OCI-LY1 (cell line): ENCODE data around the gene SPINT3.

Experiments
- H2AFZ ChIP-seq: fragments of 200-600 bp; sonication (generic), shearing (Covaris generic); 2 replicates; pipeline ENCODE4 v1.6.0; 2014; ENCODE audit warnings: antibody characterized with exemption, mild to moderate bottlenecking, low read length
- H3F3A ChIP-seq: fragments of 200-600 bp; sonication (generic), shearing (Covaris generic); 2 replicates; pipeline ENCODE4 v1.6.0; 2014; ENCODE audit warnings: mild to moderate bottlenecking, antibody characterized with exemption, low read length, moderate library complexity; ENCODE audit not compliant: insufficient read depth
- H3K27ac ChIP-seq: fragments of 200-600 bp; sonication (generic); 2 replicates; pipeline ENCODE4 v1.5.1; 2014; ENCODE audit warnings: low read length, mixed run types, mild to moderate bottlenecking, low read depth; ENCODE audit not compliant: poor library complexity, severe bottlenecking
- H3K27me3 ChIP-seq: fragments of 200-600 bp; sonication (generic); 2 replicates; pipeline ENCODE4 v1.6.0; 2014; ENCODE audit warnings: antibody characterized with exemption, mild to moderate bottlenecking, low read length, moderate library complexity; ENCODE audit not compliant: insufficient read depth
- H3K36me3 ChIP-seq: fragments of 200-600 bp; sonication (generic); 2 replicates; pipeline ENCODE4 v1.6.1; 2014; ENCODE audit warnings: mild to moderate bottlenecking, antibody characterized with exemption, low read length, moderate library complexity, mixed read lengths; ENCODE audit not compliant: insufficient read depth
- H3K4me1 ChIP-seq: fragments of 200-600 bp; sonication (generic); 2 replicates; pipeline ENCODE4 v1.5.1; 2014; ENCODE audit warnings: mild to moderate bottlenecking, low read length, moderate library complexity; ENCODE audit not compliant: insufficient read depth, severe bottlenecking
- H3K4me2 ChIP-seq: fragments of 200-600 bp; sonication (generic), shearing (Covaris generic); 2 replicates; pipeline ENCODE4 v1.6.1; 2014; ENCODE audit warnings: low read length
- H3K4me3 ChIP-seq: fragments of 200-600 bp; sonication (generic); 2 replicates; pipeline ENCODE4 v1.5.1; 2014; ENCODE audit warnings: low read length, low read depth, mild to moderate bottlenecking, mixed read lengths; ENCODE audit not compliant: poor library complexity, severe bottlenecking
- H3K79me2 ChIP-seq: fragments of 200-600 bp; shearing (Covaris generic); 2 replicates; pipeline ENCODE4 v1.6.1; 2016; ENCODE audit warnings: mixed run types, low read length, mixed read lengths; ENCODE audit not compliant: insufficient read depth
- H3K9ac ChIP-seq: fragments of 200-600 bp; sonication (generic), shearing (Covaris generic); 2 replicates; pipeline ENCODE4 v1.6.1; 2014; ENCODE audit warnings: mild to moderate bottlenecking, low read length, mixed read lengths
- H3K9me2 ChIP-seq: fragments of 200-600 bp; sonication (generic), shearing (Covaris generic); 2 replicates; pipeline ENCODE4 v1.6.1; 2014; ENCODE audit warnings: low read depth, mild to moderate bottlenecking, low read length, mixed read lengths
- H3K9me3 ChIP-seq: fragments of 200-600 bp; shearing (Covaris generic); 2 replicates; pipeline ENCODE4 v1.6.1; 2014; ENCODE audit warnings: low read length, mixed read lengths
- H4K20me1 ChIP-seq: fragments of 200-600 bp; sonication (generic), shearing (Covaris generic); 2 replicates; pipeline ENCODE4 v1.6.0; 2016; ENCODE audit warnings: mild to moderate bottlenecking, low read length; ENCODE audit not compliant: insufficient read depth
- EZH2 ChIP-seq: fragments of 200-600 bp; sonication (generic), shearing (Covaris generic); IDR thresholded peaks from 2 replicates; pipeline ENCODE4 v1.8.0; 2017; ENCODE audit warnings: borderline replicate concordance, mixed run types, mild to moderate bottlenecking, antibody characterized with exemption, low read length, moderate library complexity, mixed read lengths
- TF ChIP-seq, protein P1 (sequence below): fragments of 200-600 bp; sonication (generic), shearing (Covaris generic); IDR thresholded peaks from 2 replicates; pipeline ENCODE4 v1.5.1; 2017; ENCODE audit warnings: mild to moderate bottlenecking, antibody characterized with exemption, low read length, moderate library complexity, mixed read lengths

The SPINT3 gene

DNA sequence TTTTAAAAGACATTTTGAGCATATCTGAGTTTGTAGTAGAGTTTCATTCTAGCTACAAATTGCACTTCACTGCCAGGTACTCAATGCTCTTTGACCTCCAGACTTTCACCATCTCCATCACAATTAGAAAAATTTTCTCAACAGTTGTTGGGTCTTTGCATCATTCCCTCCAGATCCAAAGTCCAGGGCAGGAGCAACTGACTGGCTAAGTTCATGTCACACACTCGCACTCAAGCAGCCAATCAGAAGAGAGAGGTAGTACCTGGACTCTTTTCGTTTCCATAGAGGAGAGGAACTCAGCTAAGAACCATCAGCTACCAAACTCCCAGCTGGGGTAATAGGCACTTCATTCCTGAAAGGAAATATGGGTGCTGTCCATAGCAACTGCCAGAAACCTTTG, 9.0 kb downstream of the SPINT3 start:
- H2AFZ ChIP-seq = no peak overlapping the region
- H3K79me2 ChIP-seq = no peaks in the 10 kb centered on the region
- no peaks in the 10 kb centered on the region for H3F3A ChIP-seq
- H3K4me2 ChIP-seq = no peak overlapping the region
- no peaks in the 10 kb centered on the region for H3K9me2 ChIP-seq
- H3K36me3 ChIP-seq = no peaks in the 10 kb centered on the region
- TF ChIP-seq, protein P1, sequence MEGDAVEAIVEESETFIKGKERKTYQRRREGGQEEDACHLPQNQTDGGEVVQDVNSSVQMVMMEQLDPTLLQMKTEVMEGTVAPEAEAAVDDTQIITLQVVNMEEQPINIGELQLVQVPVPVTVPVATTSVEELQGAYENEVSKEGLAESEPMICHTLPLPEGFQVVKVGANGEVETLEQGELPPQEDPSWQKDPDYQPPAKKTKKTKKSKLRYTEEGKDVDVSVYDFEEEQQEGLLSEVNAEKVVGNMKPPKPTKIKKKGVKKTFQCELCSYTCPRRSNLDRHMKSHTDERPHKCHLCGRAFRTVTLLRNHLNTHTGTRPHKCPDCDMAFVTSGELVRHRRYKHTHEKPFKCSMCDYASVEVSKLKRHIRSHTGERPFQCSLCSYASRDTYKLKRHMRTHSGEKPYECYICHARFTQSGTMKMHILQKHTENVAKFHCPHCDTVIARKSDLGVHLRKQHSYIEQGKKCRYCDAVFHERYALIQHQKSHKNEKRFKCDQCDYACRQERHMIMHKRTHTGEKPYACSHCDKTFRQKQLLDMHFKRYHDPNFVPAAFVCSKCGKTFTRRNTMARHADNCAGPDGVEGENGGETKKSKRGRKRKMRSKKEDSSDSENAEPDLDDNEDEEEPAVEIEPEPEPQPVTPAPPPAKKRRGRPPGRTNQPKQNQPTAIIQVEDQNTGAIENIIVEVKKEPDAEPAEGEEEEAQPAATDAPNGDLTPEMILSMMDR = no peak
- no peak for TF ChIP-seq EZH2
- H3K9ac ChIP-seq = no peak overlapping the region
- no peak overlapping the region for H3K27ac ChIP-seq
- H3K4me3 ChIP-seq = no peak overlapping the region
- no peaks in the 10 kb centered on the region for H3K4me1 ChIP-seq
- H3K9me3 ChIP-seq = no peaks in the 10 kb centered on the region
- H4K20me1 ChIP-seq = no peaks in the 10 kb centered on the region
- H3K27me3 ChIP-seq = no peaks in the 10 kb centered on the region

DNA sequence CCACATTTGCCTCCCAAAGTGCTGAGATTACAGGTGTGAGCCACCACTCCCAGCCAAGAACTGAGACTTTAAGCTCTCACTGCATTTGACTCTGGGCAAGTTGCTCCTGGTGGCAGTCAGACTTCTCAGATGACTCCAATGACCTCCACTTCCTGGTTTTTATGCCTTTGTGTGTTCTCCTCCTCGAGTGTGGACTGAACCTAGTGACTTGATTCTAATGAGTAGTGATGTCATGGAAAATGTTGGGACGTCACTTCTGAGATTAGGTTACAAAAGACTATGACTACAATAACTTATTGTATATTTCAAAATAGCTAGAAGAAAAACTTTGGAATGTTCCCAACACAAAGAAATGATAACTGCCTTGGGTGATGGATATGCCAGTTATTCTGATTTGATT, 12.0 kb downstream of the SPINT3 start:
- H3K27me3 ChIP-seq = no peaks in the 10 kb centered on the region
- H4K20me1 ChIP-seq = no peaks in the 10 kb centered on the region
- H3K36me3 ChIP-seq = no peaks in the 10 kb centered on the region
- no peak overlapping the region for H3K27ac ChIP-seq
- no peak overlapping the region for H2AFZ ChIP-seq
- no peaks in the 10 kb centered on the region for H3K9me2 ChIP-seq
- no peaks in the 10 kb centered on the region for H3K9me3 ChIP-seq
- H3K4me1 ChIP-seq = no peaks in the 10 kb centered on the region
- no peak overlapping the region for H3K4me2 ChIP-seq
- no peak overlapping the region for H3K9ac ChIP-seq
- no peak overlapping the region for H3K4me3 ChIP-seq
- H3K79me2 ChIP-seq = no peaks in the 10 kb centered on the region
- TF ChIP-seq, protein P1 = no peak
- TF ChIP-seq EZH2 = no peak
- H3F3A ChIP-seq = no peaks in the 10 kb centered on the region

DNA sequence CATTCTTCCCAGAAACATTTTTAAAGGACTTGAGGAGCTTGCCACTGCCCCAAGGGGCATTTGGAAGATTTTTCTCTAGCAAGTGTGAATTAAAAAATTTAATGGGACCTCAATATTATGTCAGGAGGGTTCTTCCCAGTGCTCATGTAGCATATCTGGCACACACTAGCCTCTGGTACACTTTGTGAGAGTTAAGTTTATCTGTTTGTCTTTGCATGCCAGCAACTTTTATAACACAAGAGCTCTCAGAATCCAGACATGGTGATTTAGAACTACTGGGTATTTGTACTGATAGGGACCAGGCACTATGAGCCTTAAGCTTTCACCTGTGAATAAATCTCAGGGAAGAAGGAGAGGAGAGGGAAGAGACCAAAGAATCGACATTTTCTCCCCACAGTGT, 12.9 kb downstream of the SPINT3 start:
- no peak overlapping the region for H3K4me2 ChIP-seq
- H3K27me3 ChIP-seq = no peaks in the 10 kb centered on the region
- H4K20me1 ChIP-seq = no peaks in the 10 kb centered on the region
- no peak overlapping the region for H2AFZ ChIP-seq
- TF ChIP-seq, protein P1 = no peak
- TF ChIP-seq EZH2 = no peak
- H3K9ac ChIP-seq = no peak overlapping the region
- no peaks in the 10 kb centered on the region for H3K9me2 ChIP-seq
- no peaks in the 10 kb centered on the region for H3K9me3 ChIP-seq
- H3K79me2 ChIP-seq = no peaks in the 10 kb centered on the region
- H3K27ac ChIP-seq = no peak overlapping the region
- no peak overlapping the region for H3K4me3 ChIP-seq
- no peaks in the 10 kb centered on the region for H3F3A ChIP-seq
- H3K4me1 ChIP-seq = no peaks in the 10 kb centered on the region
- no peaks in the 10 kb centered on the region for H3K36me3 ChIP-seq
